ENCODE results near the gene ACSS1. TPM values are rescaled to one million over a fixed set of nuclear protein-coding genes. Genes with fewer than 3 reads are reported as not detected.

The ACSS1 gene
- total and polyA plus RNA-seq, 12 donors = 7.2 to 97.3 (median 16.9) TPM

GRCh38 chr20:25019381-25020155, 38.4 kb downstream of the ACSS1 start:
- no peaks in the 10 kb centered on the region for H3K9me3 ChIP-seq (replicated peaks in 1 of 3)
- 90 to 94% (median 93%) methylated on average over 12 to 16 of the region's 16 CpGs for WGBS, 4 donors
- H3K4me3 ChIP-seq = no peak overlapping the region
- H3K36me3 ChIP-seq (replicated peaks in 1 of 2) = peaks cover 0 to 11% of the 10 kb centered on the region in 2 donors
- H3K27me3 ChIP-seq = no peaks in the 10 kb centered on the region
- intact Hi-C loops (cut with DNase I) = no loop called here
- no peaks in the 10 kb centered on the region for H3K4me1 ChIP-seq (replicated peaks in 1 of 2)
- H3K27ac ChIP-seq = no peak overlapping the region
- TF ChIP-seq POLR2A (IDR thresholded peaks at IDR 0.05) (no peak), CTCF (IDR thresholded peaks at IDR 0.05) (no peak)
- peak in 1 of 7 donors; percentile 1 for DNase-seq

GRCh38 chr20:25018841-25019240, 39.1 kb downstream of the ACSS1 start:
- Histone ChIP-seq H3K27ac (no peak overlapping the region), H3K4me3 (no peak overlapping the region), H3K27me3 (no peaks in the 10 kb centered on the region), H3K9me3 (replicated peaks in 1 of 3) (no peaks in the 10 kb centered on the region), H3K36me3 (replicated peaks in 1 of 2) (peaks cover 0 to 15% of the 10 kb centered on the region in 2 donors), H3K4me1 (replicated peaks in 1 of 2) (no peaks in the 10 kb centered on the region)
- TF ChIP-seq CTCF (IDR thresholded peaks at IDR 0.05) (no peak), POLR2A (IDR thresholded peaks at IDR 0.05) (no peak)
- WGBS, 4 donors = 94 to 100% (median 97%) methylated on average over 4 to 6 of the region's 6 CpGs
- peak in 1 of 7 donors; percentile 8 for DNase-seq
- intact Hi-C loops (cut with DNase I) = no loop called here

- H3K9me3 ChIP-seq (replicated peaks in 1 of 3) = no peaks in the 10 kb centered on the region
- peak in 1 of 7 donors; percentile 0 for DNase-seq
- no peak overlapping the region for H3K27ac ChIP-seq
- no peak overlapping the region for H3K4me3 ChIP-seq
- intact Hi-C loops (cut with DNase I) = no loop called here
- TF ChIP-seq CTCF (IDR thresholded peaks at IDR 0.05) (no peak), POLR2A (IDR thresholded peaks at IDR 0.05) (no peak)
- H3K36me3 ChIP-seq (replicated peaks in 1 of 2) = peaks cover 0 to 19% of the 10 kb centered on the region in 2 donors
- 76 to 88% (median 83%) methylated on average over 2 of the region's 2 CpGs for WGBS, 4 donors
- no peaks in the 10 kb centered on the region for H3K4me1 ChIP-seq (replicated peaks in 1 of 2)
- H3K27me3 ChIP-seq = no peaks in the 10 kb centered on the region
Observed at GRCh38 chr20:25018425-25018824, 39.5 kb downstream of the ACSS1 start.

- Histone ChIP-seq H3K27me3 (no peaks in the 10 kb centered on the region), H3K4me3 (no peak overlapping the region), H3K27ac (no peak overlapping the region), H3K4me1 (replicated peaks in 1 of 2) (no peaks in the 10 kb centered on the region), H3K9me3 (replicated peaks in 1 of 3) (no peaks in the 10 kb centered on the region), H3K36me3 (replicated peaks in 1 of 2) (peaks cover 0 to 22% of the 10 kb centered on the region in 2 donors)
- TF ChIP-seq POLR2A (IDR thresholded peaks at IDR 0.05) = no peak
- TF ChIP-seq CTCF (IDR thresholded peaks at IDR 0.05) = no peak
- intact Hi-C loops (cut with DNase I) = no loop called here
- WGBS, 4 donors = 88 to 95% (median 91%) methylated on average over 9 to 14 of the region's 14 CpGs
- peak in 1 of 7 donors; percentile 8 for DNase-seq
Observed at GRCh38 chr20:25017257-25017803, 40.6 kb downstream of the ACSS1 start.
